HG02571 (cell line): ENCODE data around the gene MARCHF10.
"Not testable (repeated sequence)": the region's sequence is repeated elsewhere in the genome, so short reads cannot be mapped to it uniquely, and the experiment has no call there.

Experiments
- ATAC-seq: cut with Tn5 transposase; IDR thresholded peaks from one replicate; pipeline ENCODE4 v1.9.1; 2021; ENCODE audit warnings: mild to moderate bottlenecking, moderate library complexity; ENCODE audit not compliant: unreplicated experiment

Gene MARCHF10

GRCh38 chr17:62702746-62703260 is 105.3 kb downstream of the MARCHF10 start:
- no peak for ATAC-seq

- no peak for ATAC-seq
Measured at GRCh38 chr17:62701706-62702085, 106.4 kb downstream of the MARCHF10 start.

- no peak for ATAC-seq
Measured at GRCh38 chr17:62700964-62701705, 107.0 kb downstream of the MARCHF10 start.

DNA sequence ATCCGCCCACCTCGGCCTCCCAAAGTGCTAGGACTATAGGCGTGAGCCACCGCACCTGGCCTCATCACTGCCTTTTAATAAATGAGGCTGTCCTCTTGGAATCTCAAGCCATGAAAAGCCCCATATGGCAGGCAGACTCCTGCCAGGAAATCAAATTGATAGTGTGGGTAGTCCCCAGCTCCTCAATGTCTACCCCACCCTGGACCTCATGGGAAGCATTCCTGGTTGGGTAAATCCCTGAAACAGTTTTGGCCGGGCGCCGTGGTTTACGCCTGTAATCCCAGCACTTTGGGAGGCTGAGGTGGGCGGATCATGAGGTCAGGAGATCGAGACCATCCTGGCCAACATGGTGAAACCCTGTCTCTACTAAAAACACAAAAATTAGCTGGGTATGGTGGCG is 109.7 kb downstream of the MARCHF10 start:
- ATAC-seq, result not testable (repeated sequence)

- no peak for ATAC-seq
Measured at GRCh38 chr17:62696726-62697490, 111.2 kb downstream of the MARCHF10 start.

GRCh38 chr17:62696256-62696655 is 111.9 kb downstream of the MARCHF10 start:
- no peak for ATAC-seq

DNA sequence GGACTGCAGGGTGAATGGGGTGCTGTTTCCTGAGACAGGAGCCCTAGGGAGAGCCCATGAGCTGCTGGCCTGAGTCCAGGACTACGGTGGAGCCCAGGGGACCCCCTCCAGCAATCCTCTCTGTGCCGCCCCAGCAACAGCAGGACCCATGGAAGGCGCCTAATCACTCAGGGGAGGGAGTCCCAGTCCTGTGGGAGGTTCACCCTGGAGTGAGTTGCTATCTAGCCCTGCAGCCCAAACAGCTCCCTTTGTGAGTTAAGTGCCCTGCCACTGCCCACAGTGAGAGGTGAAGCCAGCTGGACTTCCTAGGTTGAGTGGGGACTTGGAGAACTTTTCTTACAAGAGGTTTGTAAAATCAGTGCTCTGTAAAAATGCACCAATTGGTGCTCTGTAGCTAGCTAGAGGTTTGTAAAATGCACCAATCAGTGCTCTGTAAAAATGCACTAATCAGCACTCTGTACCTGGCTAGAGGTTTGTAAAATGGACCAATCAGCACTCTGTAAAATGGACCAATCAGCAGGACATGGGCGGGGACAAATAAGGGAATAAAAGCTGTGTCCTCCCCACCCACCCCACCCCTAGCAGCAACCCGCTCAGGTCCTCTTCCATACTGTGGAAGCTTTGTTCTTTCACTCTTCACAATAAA is 112.9 kb downstream of the MARCHF10 start:
- not testable (repeated sequence) for ATAC-seq

DNA sequence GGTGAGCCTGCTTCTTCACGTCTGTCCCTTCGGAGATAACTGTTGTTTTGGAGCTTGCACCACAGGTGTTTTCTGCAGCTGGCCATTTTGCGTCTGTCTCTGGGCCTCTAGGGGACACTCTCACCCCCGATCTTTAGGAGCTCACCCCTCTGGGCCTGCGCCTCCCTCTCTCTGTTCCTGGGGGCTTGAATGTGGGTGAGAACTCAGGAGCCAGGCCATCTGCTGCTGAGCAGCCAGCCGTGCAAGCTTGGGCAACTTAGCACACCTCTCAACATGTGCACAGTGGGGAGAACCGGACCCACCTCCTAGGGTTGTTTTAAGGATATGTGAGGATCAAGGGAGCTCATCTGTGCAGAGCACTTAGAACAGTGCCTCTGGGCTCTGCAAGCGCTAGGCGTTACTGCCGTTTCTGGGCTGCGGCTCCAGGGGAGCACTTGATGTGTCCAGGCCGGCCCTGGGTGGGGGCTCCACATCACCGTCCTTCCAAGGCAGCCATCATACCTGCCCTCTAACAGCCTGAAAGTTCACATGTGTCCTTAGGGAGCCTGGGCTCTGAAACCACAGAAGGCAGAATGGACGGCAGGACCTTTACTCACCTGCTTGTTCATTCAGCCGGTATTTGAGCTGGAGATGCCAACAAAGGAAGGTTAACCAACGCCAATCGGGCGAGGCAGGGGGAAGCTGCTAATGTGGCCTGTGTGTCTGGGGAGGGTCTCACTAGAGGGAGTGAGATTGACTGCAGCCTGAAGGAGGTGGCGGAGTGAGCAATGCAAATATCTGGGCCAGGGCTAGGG is 114.3 kb downstream of the MARCHF10 start:
- ATAC-seq, result no peak

DNA sequence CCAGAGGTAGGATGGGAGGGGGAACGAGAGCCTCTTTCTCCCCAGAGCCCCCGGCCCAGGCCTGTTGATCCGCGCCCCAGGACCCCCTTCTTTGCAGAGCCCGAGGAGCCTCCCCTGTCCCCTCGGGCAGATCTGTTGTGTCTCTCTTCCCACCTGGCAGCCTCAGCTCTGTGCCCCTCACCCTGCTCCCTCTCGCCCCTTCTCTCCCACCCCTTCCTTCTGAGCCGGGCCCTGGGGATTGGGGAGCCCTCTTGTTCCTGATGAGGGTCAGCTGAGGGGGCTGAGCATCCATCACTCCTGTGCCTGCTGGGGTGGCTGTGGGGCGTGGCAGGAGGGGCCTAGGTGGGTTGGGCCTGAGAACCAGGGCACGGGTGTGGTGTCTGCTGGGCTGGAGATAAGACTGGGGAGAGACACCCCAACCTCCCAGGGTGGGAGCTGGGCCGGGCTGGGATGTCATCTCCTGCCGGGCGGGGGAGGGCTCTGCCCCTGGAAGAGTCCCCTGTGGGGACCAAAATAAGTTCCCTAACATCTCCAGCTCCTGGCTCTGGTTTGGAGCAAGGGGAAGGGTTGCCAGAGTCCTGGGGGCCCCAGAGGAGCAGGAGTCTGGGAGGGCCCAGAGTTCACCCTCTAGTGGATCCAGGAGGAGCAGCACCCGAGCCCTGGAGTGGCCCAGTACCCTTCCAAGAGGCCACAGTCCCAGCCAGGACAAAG is 115.2 kb downstream of the MARCHF10 start:
- ATAC-seq, result no peak

- ATAC-seq, result no peak
Measured at GRCh38 chr17:62692159-62692651, 115.9 kb downstream of the MARCHF10 start.

DNA sequence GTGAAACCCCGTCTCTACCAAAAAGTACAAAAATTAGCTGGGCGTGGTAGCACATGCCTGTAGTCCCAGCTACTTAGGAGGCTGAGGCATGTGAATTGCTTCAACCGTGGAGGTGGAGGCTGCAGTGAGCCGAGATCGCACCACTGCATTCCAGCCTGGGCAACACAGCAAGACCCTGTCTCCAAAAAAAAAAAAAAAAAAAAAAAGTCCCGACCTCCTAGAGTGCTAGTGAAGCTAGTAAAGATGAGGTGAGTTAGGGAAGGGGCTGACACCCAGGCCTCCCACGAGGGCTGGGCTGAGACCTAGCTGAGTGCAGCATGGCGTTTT is 116.6 kb downstream of the MARCHF10 start:
- not testable (repeated sequence) for ATAC-seq

GRCh38 chr17:62690168-62690897 is 117.8 kb downstream of the MARCHF10 start:
- no peak for ATAC-seq

DNA sequence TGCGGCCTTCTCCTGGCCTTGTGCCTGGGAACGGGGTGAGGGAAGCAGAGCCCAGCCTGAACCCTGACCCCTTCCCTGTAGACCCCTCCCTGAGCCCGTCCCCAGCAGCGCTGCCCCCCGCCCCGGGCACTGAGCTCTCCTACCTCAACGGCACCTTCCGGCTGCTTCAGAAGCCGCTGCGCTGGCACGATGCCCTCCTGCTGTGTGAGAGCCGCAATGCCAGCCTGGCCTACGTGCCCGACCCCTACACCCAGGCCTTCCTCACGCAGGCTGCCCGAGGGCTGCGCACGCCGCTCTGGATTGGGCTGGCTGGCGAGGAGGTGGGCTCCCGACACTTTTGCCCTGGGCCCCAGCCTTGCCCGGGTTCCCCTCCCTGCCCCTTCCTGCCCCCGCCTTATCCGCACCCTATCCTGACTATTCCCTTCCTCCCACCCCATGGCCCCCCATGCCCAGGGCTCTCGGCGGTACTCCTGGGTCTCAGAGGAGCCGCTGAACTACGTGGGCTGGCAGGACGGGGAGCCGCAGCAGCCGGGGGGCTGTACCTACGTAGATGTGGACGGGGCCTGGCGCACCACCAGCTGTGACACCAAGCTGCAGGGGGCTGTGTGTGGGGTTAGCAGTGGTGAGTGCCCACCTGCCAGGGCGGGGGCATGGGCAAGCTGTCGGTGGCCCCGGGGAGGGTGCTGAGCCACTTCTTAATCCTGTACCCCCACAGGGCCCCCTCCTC is 118.5 kb downstream of the MARCHF10 start:
- no peak for ATAC-seq

- no peak for ATAC-seq
Measured at GRCh38 chr17:62688398-62689160, 119.5 kb downstream of the MARCHF10 start.

- ATAC-seq, result no peak
Measured at GRCh38 chr17:62687997-62688396, 120.1 kb downstream of the MARCHF10 start.

DNA sequence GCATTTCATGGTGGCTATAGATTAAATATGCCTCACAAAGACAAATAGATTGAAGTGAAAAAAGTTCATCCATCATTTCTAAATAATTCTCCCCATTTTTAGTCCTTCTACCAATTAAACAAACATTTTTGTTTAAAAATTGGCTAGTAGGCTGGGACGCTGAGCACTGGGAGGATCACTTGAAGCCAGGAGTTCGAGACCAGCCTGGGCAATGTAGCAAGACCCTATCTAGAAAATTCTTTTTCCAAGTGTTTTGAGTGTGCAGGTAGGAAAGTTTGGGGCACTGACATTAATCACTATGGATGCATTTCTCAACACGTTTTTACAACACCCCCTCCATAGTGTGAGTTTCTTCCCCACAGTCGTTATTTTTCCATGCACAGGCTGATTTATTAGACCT is 123.9 kb downstream of the MARCHF10 start:
- no peak for ATAC-seq

- ATAC-seq, result no peak
Measured at GRCh38 chr17:62681939-62682381, 126.2 kb downstream of the MARCHF10 start.
